ENCODE results near the gene ENO1.

DNA sequence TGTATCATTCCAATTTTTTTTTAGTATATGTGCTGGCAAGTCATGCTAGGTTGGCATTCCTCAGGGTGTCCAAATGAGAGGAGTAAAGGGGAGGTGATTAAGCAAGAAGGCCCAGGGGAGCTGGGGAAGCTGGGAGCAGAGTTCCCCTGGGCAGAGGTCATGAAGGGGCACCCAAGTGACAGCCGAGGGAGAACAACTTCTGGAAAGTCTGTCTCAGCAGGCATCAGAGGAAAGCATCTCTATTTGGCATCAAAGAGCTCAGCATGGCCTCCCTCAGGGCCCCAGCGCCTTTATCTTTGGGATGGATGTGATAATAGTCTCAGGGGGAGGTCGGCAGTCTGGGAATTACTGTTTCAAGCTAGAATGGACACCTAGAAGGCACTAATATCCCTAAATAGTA is 5.0 kb upstream of the ENO1 start:
- TF ChIP-seq, protein P1, sequence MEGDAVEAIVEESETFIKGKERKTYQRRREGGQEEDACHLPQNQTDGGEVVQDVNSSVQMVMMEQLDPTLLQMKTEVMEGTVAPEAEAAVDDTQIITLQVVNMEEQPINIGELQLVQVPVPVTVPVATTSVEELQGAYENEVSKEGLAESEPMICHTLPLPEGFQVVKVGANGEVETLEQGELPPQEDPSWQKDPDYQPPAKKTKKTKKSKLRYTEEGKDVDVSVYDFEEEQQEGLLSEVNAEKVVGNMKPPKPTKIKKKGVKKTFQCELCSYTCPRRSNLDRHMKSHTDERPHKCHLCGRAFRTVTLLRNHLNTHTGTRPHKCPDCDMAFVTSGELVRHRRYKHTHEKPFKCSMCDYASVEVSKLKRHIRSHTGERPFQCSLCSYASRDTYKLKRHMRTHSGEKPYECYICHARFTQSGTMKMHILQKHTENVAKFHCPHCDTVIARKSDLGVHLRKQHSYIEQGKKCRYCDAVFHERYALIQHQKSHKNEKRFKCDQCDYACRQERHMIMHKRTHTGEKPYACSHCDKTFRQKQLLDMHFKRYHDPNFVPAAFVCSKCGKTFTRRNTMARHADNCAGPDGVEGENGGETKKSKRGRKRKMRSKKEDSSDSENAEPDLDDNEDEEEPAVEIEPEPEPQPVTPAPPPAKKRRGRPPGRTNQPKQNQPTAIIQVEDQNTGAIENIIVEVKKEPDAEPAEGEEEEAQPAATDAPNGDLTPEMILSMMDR (IDR thresholded peaks at IDR 0.05; ENCODE audit: borderline replicate concordance, extremely low read depth, low read length, poor library complexity, severe bottlenecking): no peak
- no peak for TF ChIP-seq EZH2 (IDR thresholded peaks at IDR 0.05; ENCODE audit: borderline replicate concordance, low read depth, low read length, severe bottlenecking)

Measured in DND-41 (cell line).